ENCODE results near the gene HACD2.

HACD2 gene

DNA sequence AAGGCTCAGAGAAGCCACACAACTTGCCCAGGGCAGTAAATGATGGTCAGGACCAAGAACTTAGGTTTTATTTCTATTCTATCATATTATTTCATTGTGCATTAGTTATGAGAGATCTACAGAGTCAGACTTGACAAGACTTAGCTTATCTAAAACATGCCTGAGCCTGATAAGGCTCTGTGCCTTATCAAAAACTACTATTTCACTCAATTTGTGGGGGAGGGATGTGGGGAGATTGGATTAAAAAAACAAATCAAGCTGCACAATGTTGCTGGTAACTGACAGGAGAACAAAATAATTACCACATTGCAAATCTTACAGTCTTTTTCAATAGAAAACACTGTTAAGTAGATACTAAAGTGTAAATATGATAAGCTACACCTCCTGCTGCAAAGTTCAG, 16.0 kb downstream of the HACD2 start:
- DNase-seq = no peak

DNA sequence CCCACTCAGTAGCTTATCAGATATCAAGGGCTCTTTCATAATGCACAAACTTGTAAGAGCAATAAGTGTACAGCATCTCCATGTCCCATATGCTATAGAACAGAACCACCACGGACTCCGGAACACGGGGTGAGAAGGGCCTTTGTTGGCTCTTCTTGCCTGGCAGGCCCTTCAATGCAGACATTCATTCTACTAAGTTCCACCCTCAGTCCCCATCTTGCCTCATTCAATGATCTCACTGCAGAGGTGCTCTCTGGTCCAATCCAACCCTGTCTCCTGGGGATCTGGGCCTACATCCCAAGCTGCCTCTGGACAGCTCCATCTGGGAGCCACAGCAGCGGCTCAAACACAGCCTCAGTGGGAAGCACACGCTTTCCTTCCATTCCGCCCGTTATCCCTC, 16.8 kb downstream of the HACD2 start:
- DNase-seq = no peak

DNA sequence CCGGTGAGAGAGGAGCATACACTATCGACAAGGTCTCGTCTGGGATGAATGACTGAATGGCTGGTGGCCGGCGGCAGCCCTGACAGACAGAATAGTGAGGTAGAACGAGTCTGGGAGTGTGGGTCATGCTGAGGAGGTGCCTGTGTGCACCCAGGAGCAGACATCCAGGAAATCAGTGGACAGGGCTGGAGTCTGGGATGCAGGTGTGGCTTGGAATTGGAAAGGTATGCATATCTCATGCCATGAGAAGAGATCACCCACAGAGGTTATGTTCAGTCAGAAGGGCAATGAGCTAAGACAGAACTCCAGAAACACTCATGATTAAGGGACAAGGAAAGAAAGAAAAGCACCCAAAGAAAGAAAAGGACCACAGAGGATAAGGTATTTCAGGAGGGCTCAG, 20.8 kb downstream of the HACD2 start:
- DNase-seq = no peak

DNA sequence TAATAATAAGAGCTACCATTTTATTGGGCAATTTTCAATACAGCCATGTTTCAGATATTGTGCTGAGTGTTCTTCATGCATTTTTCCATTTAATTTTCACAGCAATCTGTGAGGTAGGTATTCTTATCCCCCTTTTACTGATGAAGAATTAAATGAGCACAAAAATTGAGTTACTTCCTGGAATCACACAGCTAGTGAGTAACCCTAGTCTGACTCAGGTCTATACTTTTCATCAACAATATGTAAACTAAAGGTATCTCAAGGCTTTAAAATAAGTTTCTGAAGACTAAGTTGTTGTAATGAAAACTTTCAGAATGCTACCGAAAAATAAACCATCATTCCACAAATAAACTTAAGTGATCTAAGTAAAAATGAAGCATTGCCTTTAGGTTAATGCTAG, 22.3 kb downstream of the HACD2 start:
- no peak for DNase-seq

DNA sequence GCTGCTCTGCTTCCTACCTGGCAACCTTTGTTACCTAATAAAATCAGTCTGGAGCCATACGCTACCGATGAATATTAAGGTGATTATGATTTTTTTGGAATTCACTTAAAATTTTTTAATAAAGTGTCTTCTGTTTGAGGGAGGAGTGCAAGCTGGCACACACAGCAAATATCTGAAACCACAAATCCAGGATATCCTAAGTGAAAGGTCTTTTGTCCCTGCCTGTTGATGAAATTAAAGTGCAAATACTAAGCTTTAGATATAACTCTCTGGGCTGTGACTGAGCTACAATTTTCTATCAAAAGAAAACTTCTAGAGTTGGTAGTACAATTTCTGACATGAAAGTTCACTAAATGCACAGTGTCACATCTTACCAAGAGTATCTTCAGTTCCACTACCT, 23.7 kb downstream of the HACD2 start:
- no peak for DNase-seq

DNA sequence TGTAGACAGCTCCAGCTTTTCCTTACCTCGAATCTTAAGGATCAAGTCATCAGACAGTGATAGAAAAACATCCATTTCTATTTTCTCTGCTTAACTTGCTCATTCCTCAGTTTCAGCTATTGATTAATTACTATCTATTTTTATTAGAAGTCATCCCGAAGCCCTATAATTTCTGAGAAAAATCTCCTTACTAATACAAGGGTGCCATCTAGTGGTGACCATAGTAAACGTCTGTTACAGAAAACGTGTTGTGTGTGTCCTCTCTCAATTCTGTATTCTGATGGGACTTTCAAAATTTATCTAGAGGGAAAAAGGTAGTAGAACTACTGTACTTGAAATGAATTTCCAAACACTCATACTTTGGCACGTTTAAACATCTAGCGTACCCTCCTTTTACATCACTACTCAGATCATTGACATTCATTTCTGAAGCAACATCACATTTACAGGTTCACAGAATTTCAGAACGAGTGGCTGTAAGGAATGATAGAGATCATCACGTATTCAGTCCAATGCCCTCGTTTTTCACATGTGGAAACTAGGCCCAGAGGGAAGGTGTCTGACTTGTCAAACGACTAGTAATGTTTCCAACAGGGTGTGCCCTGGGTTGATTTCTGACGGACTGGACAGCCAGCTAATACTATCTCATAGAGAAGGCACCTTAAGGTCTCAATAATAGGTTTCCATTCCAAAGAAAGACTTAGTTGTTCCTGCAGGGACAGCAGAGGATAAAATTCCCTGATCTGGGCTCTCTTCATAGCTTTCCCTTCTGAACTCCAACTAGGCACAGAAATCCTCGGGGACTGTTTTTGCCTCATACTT, 25.6 kb downstream of the HACD2 start:
- DNase-seq = peak; percentile 49

DNA sequence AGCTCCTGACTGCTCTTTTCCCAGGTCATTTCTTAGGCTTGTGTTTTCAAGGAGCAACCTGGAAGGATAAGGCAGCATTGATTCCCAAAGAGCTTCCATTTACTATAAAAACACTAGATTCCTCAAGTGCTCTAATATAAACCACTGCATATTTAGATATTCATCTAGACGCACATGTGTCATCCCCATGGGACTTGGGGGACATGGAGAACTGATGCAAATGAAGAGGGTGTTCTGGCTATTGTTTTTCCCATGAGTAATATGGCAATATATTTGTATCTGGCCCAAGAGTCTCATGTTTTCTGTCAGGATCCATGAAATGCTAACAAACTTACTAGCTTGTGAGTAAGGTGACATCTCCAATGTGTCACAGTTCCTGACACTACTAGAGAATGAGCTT, 31.3 kb downstream of the HACD2 start:
- peak; percentile 63 for DNase-seq

DNA sequence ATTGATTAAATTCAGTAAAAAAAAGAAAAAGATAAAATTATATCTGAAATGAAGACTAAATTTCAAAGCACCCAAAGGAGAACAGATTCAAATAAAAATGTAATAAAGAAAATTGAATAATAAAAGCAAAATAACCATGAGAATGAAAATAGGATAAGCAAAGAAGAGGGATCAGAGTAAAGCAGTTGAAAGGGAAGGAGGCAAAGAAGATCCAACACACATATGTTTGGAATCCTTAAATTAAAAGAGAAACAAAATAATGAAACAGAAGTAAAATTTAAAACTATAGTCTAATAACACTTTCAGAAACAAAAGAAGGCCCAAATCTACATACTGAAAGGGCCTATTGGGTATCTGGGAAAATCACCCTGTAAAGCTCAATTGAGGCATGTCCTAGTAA, 32.1 kb downstream of the HACD2 start:
- DNase-seq = no peak

DNA sequence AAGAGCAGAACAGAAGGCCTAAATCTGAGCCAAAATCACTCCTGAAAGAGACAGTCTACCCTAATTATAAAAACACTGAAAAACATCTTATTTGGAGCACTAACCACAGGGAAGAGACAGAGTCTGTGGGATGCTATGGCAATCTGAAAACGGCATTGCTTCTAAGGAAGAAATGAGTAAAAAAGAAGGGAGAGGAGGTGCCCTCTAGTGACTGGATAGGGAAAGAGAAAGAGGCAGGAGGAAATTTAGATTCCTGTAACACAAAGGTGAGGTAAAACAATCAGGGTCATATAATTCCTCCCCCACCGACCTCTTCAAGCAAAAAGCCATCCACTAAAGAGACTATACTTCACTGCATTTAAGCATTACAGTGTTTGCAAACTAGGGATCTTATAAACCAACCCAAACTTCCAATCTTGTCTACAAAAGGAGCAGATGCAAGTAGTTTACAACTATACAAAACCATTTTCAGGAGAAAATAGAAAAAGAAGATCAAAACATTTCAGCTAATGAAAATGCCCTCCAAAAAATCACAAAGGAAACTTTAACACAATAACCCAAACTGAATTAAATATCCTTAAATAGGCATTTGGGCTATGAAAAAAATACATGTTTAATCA, 32.6 kb downstream of the HACD2 start:
- DNase-seq = peak; percentile 35

DNA sequence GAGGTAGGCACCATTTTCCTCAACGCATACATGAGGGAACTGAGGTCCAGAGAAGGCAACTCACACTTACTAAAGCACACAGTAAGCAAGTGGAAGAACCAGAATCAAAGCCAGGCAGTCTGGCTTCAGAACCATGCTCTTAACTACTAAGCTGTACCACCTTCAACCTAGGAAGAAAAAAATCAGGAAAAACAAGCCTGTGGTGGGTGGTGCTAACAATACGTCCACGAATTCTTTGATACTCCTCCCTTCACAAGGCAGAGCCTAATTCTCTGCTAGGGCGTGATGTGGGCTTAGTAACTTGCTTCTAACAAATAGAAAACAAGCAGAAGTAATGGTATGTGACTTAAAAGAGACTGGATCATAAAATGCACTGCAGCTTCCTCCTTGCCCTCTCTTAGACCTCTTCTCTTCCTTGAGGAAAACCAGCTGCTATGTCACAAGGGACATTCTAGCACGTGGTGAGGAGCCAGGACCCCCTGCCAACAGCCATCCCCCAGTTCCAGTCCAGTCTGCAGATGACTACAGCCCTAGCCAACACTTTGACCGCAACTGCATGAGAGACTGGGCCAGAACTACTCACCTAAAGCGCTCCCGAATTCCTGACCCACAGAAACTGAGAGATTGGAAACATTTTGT, 36.9 kb downstream of the HACD2 start:
- DNase-seq = no peak

DNA sequence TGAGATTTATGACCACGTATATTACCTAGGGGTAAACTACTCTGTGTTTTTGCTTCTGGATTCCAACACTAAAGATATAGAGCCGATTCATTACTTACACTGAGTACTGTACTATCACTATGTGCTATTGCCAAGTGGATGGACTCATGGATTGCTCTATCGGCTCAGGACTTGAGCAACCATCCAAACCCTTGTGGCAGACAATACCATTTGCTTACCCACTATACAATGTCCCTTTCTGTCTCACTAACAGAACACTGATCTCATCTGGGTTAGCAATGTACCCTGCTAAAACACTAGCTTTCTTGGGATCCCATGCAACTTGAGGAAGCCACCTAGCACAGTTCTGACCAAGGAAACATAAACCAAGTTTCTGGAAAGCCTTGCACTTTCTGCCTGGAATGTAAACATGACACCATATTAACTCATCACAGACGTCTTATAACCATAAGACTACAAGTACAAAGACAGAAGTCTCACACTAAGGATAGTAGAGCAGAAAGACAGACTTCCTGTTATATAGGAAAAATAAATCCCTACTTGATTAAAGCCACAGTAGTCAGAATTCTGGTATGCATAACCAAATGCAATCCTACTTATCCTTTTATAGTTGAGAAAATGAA, 38.6 kb downstream of the HACD2 start:
- DNase-seq = peak; percentile 81

DNA sequence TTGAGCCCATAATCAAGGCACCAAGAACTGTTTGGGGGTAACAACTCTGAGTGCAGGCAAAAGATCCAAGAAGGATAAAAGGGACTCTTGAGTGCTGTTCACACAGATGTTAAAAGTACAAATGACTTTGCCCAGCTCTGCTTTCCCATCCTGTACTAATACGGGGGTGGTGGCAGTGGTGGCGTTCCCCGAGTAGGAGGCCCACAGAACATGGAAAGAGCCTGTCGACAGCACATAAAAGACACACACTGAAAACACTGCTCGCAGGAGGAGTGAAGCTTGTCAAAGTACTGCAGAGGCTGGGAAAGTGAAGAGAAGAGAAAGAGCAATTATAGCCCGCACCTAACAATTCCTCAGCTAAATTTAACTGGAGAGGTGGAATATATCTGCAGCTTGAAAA, 40.9 kb downstream of the HACD2 start:
- DNase-seq = no peak

DNA sequence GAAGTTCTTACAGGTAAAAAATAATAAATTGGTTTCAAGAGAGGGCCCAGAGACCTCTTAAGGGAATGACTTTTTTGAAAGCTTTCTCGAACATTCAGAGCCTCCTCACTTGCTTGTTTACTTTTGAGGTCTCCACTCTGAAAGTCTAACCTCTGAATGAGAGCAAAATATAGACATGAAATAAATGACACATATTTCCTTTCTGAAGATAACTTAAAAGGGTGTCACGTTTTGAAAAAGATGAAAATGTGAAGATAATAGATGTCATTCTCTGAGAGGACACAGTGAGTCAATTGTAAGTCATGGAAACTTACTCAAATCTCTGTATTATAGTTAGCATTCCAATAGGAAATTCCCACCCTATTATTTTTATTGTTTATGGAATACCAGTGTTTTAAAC, 44.6 kb downstream of the HACD2 start:
- DNase-seq = peak; percentile 55

DNA sequence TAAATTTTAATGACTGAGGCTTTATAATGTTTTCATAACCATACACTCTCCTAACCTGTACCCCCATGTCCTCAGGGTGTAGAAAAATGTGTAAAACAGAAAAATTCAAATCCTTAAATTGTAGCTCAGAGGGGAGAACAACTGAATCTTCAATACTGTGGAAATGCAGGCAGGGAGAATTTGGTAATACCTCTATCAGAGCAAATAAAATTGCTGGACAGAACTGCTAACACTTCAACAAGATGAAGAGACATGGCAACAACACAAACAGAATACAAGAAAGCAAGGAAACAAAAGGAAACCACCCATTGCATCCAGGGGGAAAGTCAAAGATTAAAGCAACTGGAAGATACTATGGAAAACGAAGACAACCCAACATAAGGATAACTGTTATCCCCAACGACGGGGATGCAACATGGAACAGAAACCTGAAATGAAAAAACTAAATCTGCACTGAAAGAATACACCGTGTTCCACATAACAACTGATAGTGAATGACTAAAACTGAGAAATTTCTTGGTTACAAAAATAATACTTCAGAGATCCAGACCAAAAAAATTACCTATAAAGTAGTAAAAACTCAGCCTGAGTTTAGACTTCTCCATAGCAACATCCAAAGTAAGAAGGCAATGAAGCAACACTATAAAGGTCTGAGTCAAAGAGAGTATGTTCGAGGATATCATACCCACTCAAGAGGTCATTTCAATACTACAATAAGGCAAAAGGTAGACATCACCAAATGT, 48.5 kb downstream of the HACD2 start:
- no peak for DNase-seq

DNA sequence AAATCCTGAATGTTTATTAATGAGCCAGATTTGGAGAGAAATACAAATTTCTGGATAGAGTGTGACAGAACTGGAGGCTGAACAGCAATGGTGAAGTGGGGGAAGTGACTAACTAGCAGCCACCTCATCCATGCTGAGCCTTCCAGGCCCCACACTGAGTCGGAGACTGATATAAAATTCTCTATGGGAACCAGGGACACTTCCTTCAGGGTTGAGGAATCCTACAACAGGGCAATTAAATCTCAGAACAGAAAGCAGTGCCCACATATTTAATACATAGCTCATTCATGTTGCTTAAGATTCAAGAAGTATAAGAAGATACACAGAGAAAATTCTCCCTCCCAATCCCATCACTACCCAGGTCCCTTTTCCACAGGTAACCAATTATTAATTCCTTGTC, 49.3 kb downstream of the HACD2 start:
- peak; percentile 83 for DNase-seq

DNA sequence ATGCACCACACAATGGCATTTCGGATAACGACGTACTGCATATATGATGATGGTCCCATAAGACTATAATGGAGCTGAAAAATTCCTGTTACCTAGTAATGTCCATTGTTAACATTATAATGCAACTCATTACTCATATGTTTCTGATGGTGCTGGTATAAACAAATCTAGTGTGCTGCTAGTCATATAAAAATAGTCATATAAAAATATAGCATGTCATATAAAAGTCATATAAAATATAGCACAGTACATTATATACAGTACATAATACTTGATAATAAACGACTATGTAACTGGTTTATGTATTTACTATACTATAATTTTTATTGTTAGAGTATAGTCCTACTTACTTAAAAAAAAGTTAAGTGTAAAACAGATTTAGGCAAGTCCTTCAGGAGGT, 50.6 kb downstream of the HACD2 start:
- no peak for DNase-seq

DNA sequence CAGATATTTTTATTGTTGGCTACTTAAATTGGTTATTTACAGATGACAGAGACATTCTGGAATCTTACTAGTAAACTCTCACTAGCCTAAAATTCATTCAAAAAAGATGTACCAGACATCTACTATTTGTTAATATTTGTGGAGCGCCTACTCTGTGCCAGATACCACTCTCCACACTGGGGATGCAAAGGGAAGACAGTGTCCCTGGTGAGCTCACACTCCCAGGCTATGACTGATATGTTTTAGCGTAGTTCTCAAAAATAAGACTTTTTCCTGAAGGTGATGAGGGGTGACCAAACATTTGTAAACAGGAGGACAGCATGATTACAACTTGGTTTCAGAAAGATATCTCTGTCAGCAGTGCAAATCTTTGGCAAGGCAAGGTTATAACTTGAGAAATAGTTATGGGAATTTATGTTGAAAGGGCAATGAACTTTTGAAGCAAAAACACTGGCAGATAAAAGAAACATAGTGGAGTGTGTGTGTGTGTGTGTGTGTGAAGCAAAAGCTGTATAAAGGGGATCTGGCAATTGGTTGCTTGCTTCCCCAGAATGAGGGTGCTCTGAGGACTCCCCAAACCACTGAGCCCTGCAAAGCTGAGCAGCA, 51.2 kb downstream of the HACD2 start:
- no peak for DNase-seq

DNA sequence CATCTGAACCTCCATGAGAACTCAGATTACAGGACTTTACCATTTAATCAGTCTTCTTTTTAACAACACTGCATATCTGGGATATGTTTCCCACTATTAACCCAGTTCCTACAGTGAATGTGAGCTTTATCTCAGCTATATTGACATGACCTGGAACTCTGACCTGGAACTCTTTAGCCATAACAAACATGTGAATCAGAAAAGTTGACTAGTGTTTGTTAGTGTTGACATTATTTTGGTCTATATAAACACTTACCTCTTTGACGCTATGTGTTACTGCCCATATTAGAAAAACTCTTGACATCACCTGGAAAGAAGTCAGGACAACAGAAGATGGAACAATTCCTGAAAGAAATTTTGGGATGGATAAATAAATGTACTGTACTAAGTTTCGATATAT, 56.7 kb downstream of the HACD2 start:
- no peak for DNase-seq

DNA sequence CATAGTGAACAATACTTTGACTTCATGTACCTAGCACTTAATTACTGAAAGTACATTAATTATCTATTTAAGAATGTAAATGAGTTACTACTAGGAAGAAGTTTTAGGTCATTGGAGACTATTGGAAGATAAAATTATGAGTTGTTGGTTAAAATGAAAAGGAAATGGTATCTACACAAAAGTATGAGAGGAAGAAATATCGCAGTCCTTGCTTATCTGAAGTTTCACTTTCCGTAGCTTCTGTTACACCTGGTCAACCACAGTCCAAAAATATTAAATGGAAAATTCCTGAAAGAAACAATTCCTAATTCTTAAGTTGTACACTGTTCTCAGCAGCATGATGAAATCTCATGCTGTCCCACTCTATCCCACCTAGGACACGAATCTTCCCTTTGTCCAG, 57.8 kb downstream of the HACD2 start:
- DNase-seq = no peak

DNA sequence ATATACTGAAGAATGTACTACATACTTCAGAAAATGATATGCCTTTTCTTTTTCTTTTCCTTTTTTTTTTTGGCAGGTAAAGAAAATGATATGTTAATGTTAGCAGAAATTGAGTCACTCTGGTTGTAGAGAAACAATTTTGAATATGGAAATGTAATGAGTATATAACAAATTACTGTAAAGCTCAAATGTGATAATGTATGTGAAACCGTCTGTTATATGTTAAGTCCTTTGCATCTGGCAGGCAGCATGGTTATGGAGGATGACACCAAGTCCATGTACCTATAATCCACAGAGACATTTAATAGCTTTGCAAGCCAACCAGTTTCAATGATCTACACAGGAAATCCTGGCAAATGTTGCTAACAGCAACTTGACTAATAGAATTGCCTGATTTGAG, 58.4 kb downstream of the HACD2 start:
- DNase-seq = no peak

DNA sequence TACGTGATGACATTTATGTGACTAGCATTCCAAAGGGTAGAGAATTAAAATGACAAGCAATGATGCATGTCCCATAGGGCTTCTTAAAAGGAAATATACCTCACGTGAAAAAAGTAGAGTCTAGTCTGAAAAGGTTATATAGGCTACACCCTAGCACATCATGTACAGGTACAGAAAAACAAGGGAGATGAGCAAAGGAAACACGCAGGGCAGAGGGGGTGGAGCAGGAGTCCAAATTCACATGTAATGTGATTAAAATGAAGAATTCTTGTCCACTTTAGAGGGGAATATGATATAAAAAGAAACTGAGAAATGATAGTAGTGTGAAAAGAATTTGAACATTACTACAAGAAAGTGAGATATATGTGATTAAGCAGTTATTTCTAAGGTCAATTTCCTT, 59.4 kb downstream of the HACD2 start:
- DNase-seq = no peak

DNA sequence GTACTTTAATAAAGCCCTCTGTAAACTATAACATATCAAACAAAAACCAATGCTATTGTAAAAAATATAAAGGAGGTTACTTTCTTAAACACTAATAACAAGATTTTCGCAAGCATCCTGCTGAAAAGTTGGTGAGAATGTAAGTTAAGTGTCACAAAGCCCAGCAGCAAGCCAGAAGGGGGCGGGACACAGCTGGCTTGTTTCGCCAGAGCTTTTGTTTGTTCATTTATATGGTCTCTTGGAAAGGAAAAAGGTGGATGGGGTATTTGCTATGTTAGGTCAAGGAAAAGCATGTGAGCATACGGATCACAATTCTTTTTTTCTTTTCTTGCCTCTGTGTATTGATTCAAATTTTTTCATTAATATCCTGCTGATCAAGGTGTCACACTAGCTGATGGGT, 59.9 kb downstream of the HACD2 start:
- no peak for DNase-seq
